WTC11 (cell line): Measurements from ENCODE around the gene PTPRK.

Experiments
- ATF3 ChIP-seq: sonication (generic); formaldehyde crosslinking; conservative IDR thresholded peaks from 2 replicates; pipeline ENCODE4 v1.8.1; 2022; ENCODE audit warnings: mild to moderate bottlenecking, missing genetic modification reagents
- CREB1 ChIP-seq: sonication (generic); formaldehyde crosslinking; IDR thresholded peaks from 2 replicates; pipeline ENCODE4 v1.8.0; 2023; ENCODE audit warnings: mild to moderate bottlenecking, missing genetic modification reagents
- CREM ChIP-seq: sonication (generic); formaldehyde crosslinking; IDR thresholded peaks from 2 replicates; pipeline ENCODE4 v1.8.1; 2022; ENCODE audit warnings: mild to moderate bottlenecking, missing genetic modification reagents, moderate library complexity
- CTCF ChIP-seq: fragments of 200-600 bp; IDR thresholded peaks from 2 replicates; pipeline ENCODE4 v1.8.0; 2022; ENCODE audit warnings: antibody characterized with exemption
- E2F4 ChIP-seq: sonication (generic); formaldehyde crosslinking; IDR thresholded peaks from 2 replicates; pipeline ENCODE4 v1.8.1; 2022; ENCODE audit warnings: low read depth, mild to moderate bottlenecking, moderate library complexity, missing genetic modification reagents, borderline replicate concordance
- ELF4 ChIP-seq: sonication (generic); formaldehyde crosslinking; IDR thresholded peaks from 2 replicates; pipeline ENCODE4 v1.8.1; 2022; ENCODE audit warnings: low read depth, mild to moderate bottlenecking, moderate library complexity, missing genetic modification reagents
- FOXP4 ChIP-seq: sonication (generic); formaldehyde crosslinking; IDR thresholded peaks from 2 replicates; pipeline ENCODE4 v1.8.0; 2022; ENCODE audit warnings: mild to moderate bottlenecking, missing genetic modification reagents
- MAX ChIP-seq: sonication (generic); formaldehyde crosslinking; IDR thresholded peaks from 2 replicates; pipeline ENCODE4 v1.8.0; 2022; ENCODE audit warnings: mild to moderate bottlenecking, missing genetic modification reagents
- MYBL2 ChIP-seq: sonication (generic); formaldehyde crosslinking; IDR thresholded peaks from 2 replicates; pipeline ENCODE4 v1.8.1; 2023; ENCODE audit warnings: mild to moderate bottlenecking, moderate library complexity, missing genetic modification reagents
- SMAD4 ChIP-seq: sonication (generic); formaldehyde crosslinking; IDR thresholded peaks from 2 replicates; pipeline ENCODE4 v1.8.0; 2022; ENCODE audit warnings: mild to moderate bottlenecking, missing genetic modification reagents
- TEAD4 ChIP-seq: sonication (generic); formaldehyde crosslinking; IDR thresholded peaks from 2 replicates; pipeline ENCODE4 v1.8.0; 2022; ENCODE audit warnings: mild to moderate bottlenecking, missing genetic modification reagents
- USF2 ChIP-seq: sonication (generic); formaldehyde crosslinking; IDR thresholded peaks from 2 replicates; pipeline ENCODE4 v1.8.1; 2023; ENCODE audit warnings: mild to moderate bottlenecking, missing genetic modification reagents, moderate library complexity
- ZNF396 ChIP-seq: fragments of 250-450 bp; sonication (Bioruptor Pico); IDR thresholded peaks from 2 replicates; pipeline ENCODE4 v1.8.0; 2021; ENCODE audit warnings: mild to moderate bottlenecking, moderate library complexity, borderline replicate concordance
- ZNF425 ChIP-seq: fragments of 250-450 bp; sonication (Bioruptor Pico); conservative IDR thresholded peaks from 2 replicates; pipeline ENCODE4 v1.9.0; 2021; ENCODE audit warnings: mild to moderate bottlenecking

- TF ChIP-seq ZNF425 (CRISPR knock-in tag) = no peak
- TF ChIP-seq CTCF = no peak
- TF ChIP-seq MYBL2 = no peak
- no peak for TF ChIP-seq CREB1 (CRISPR knock-in tag)
- TF ChIP-seq ZNF396 = no peak
- TF ChIP-seq ATF3 (CRISPR knock-in tag) = no peak
- no peak for TF ChIP-seq SMAD4 (CRISPR knock-in tag)
- TF ChIP-seq ELF4 (CRISPR knock-in tag) = no peak
- no peak for TF ChIP-seq TEAD4
- no peak for TF ChIP-seq FOXP4 (CRISPR knock-in tag)
- TF ChIP-seq MAX (CRISPR knock-in tag) = no peak
- TF ChIP-seq E2F4 (CRISPR knock-in tag) = no peak
- TF ChIP-seq USF2 (CRISPR knock-in tag) = no peak
- no peak for TF ChIP-seq CREM
Observed at GRCh38 chr6:128172752-128173682, 347.4 kb downstream of the PTPRK start.
